Ascending aorta (tissue), 2 donors: ENCODE measurements around the gene AIFM3. TPM values are rescaled to one million over a fixed set of nuclear protein-coding genes. Genes with fewer than 3 reads are reported as not detected.

ENCODE experiments used
- DNase-seq, 2 donors: peaks; one replicate each; pipeline ENCODE4 v3.0.0-alpha.2; 2019; ENCODE audit warnings: low spot score in 2 of 2
- H3K27ac ChIP-seq, 2 donors: fragments of 200-600 bp; sonication (generic); one replicate each; pipeline ENCODE4 v1.5.1; 2016 to 2017; ENCODE audit warnings: mild to moderate bottlenecking in 1 of 2
- H3K27me3 ChIP-seq: fragments of 200-600 bp; sonication (generic); one replicate; pipeline ENCODE4 v1.5.1; 2017
- H3K36me3 ChIP-seq, 2 donors: fragments of 200-600 bp; sonication (generic); one replicate each; pipeline ENCODE4 v1.5.1; 2016
- H3K4me1 ChIP-seq, 2 donors: fragments of 200-600 bp; sonication (generic); one replicate each; pipeline ENCODE4 v1.5.1; 2016 to 2017; ENCODE audit warnings: mild to moderate bottlenecking in 1 of 2
- H3K4me3 ChIP-seq, 2 donors: fragments of 200-600 bp; sonication (generic); one replicate each; pipeline ENCODE4 v1.5.1; 2016 to 2017; ENCODE audit warnings: mild to moderate bottlenecking in 1 of 2
- H3K9me3 ChIP-seq, 2 donors: fragments of 200-600 bp; sonication (generic); one replicate each; pipeline ENCODE4 v1.5.1; 2016
- CTCF ChIP-seq, 3 experiments: fragments of 200-600 bp in 2 of 3; fragments of 450-650 bp in 1 of 3; sonication (generic) in 2 of 3; IDR thresholded peaks; one replicate each; pipeline ENCODE4 v1.5.1; 2016 to 2019; ENCODE audit warnings: antibody characterized with exemption in 3 of 3, mild to moderate bottlenecking in 1 of 3, moderate library complexity in 1 of 3
- intact Hi-C: fragments of 100-400 bp; cut with DNase I; formaldehyde crosslinking; loops from one replicate; pipeline ENCODE4 v1.15.1; 2023
- total RNA-seq: library from RNA; depleted of rRNA; stranded (reverse); fragments of >200 nt; gene quantifications from one replicate; pipeline ENCODE4 v1.1.0, GENCODE V29; 2016

AIFM3 gene
- total RNA-seq, result not detected

- Histone ChIP-seq H3K4me1 (peaks cover 0 to 3% of the 10 kb centered on the region in 2 donors), H3K27me3 (peaks cover 12% of the 10 kb centered on the region), H3K36me3 (no peaks in the 10 kb centered on the region), H3K9me3 (no peaks in the 10 kb centered on the region), H3K4me3 (no peak within 1 kb of the TSS), H3K27ac (no peak within 1 kb of the TSS)
- DNase-seq, result no peak
- no peak for TF ChIP-seq CTCF (IDR thresholded peaks at IDR 0.05)
- intact Hi-C loops, result loop anchor here (10.0 kb wide), 1 partner anchor 108 kb away; no protein-coding TSS in a partner anchor
These were observed at the start of gene AIFM3 for GRCh38 chr22:20966883-20967696. Gene AIFM3 (plus strand): TSS chr22:20967255. CDS start chr22:20967945, 690 bp downstream.

GRCh38 chr22:20918663-20919218, 48.3 kb upstream of the AIFM3 start:
- TF ChIP-seq CTCF (IDR thresholded peaks at IDR 0.05), result no peak
- H3K27me3 ChIP-seq, result no peaks in the 10 kb centered on the region
- no peaks in the 10 kb centered on the region for H3K9me3 ChIP-seq
- DNase-seq, result no peak
- H3K27ac ChIP-seq, result peak overlapping the region in 1 of 2 donors; percentile 92
- peak overlapping the region; percentile 95 to 100 for H3K4me3 ChIP-seq
- intact Hi-C loops, result loop anchor here (5.0 to 10.0 kb wide), 3 partner anchors 86 to 726 kb away; partner anchors contain the start of genes MED15, SDF2L1 and THAP7
- H3K36me3 ChIP-seq, result no peaks in the 10 kb centered on the region
- peaks cover 5 to 15% of the 10 kb centered on the region in 2 donors for H3K4me1 ChIP-seq

GRCh38 chr22:20919718-20920117, 47.3 kb upstream of the AIFM3 start:
- no peak for TF ChIP-seq CTCF (IDR thresholded peaks at IDR 0.05)
- peak overlapping the region; percentile 95 to 100 for H3K4me3 ChIP-seq
- no peaks in the 10 kb centered on the region for H3K36me3 ChIP-seq
- DNase-seq, result no peak
- H3K9me3 ChIP-seq, result no peaks in the 10 kb centered on the region
- intact Hi-C loops, result loop anchor here (5.0 to 10.0 kb wide), 3 partner anchors 85 to 725 kb away; partner anchors contain the start of genes MED15, SDF2L1 and THAP7
- no peak overlapping the region for H3K27ac ChIP-seq
- H3K27me3 ChIP-seq, result no peaks in the 10 kb centered on the region
- H3K4me1 ChIP-seq, result peaks cover 5 to 15% of the 10 kb centered on the region in 2 donors

GRCh38 chr22:20920881-20921203, 46.2 kb upstream of the AIFM3 start:
- H3K4me1 ChIP-seq, result peaks cover 5 to 15% of the 10 kb centered on the region in 2 donors
- TF ChIP-seq CTCF (IDR thresholded peaks at IDR 0.05), result no peak
- intact Hi-C loops, result no loop called here
- DNase-seq, result no peak
- H3K4me3 ChIP-seq, result peak overlapping the region; percentile 7 to 95
- H3K36me3 ChIP-seq, result no peaks in the 10 kb centered on the region
- no peaks in the 10 kb centered on the region for H3K9me3 ChIP-seq
- H3K27me3 ChIP-seq, result no peaks in the 10 kb centered on the region
- no peak overlapping the region for H3K27ac ChIP-seq

- no peak for DNase-seq
- H3K4me3 ChIP-seq, result no peak overlapping the region
- intact Hi-C loops, result no loop called here
These were observed 44.8 kb upstream of the AIFM3 start for GRCh38 chr22:20922141-20922751.

More at GRCh38 chr22:20922141-20922751, 44.8 kb upstream of the AIFM3 start:
- Histone ChIP-seq H3K27me3 (no peaks in the 10 kb centered on the region), H3K36me3 (no peaks in the 10 kb centered on the region), H3K9me3 (no peaks in the 10 kb centered on the region), H3K4me1 (peaks cover 5 to 15% of the 10 kb centered on the region in 2 donors), H3K27ac (no peak overlapping the region)
- TF ChIP-seq CTCF (IDR thresholded peaks at IDR 0.05), result no peak
